Left forelimb (tissue), 1 donor: Measurements from ENCODE around the gene CPLX1.
"Not testable (repeated sequence)": the region's sequence is repeated elsewhere in the genome, so short reads cannot be mapped to it uniquely, and the experiment has no call there.

Experiments used
- DNase-seq: peaks from one replicate; pipeline ENCODE4 v3.0.0-alpha.2; 2018; ENCODE audit warnings: low spot score

CPLX1 gene

GRCh38 chr4:820230-821172 is 5.4 kb downstream of the CPLX1 start:
- no peak for DNase-seq

DNA sequence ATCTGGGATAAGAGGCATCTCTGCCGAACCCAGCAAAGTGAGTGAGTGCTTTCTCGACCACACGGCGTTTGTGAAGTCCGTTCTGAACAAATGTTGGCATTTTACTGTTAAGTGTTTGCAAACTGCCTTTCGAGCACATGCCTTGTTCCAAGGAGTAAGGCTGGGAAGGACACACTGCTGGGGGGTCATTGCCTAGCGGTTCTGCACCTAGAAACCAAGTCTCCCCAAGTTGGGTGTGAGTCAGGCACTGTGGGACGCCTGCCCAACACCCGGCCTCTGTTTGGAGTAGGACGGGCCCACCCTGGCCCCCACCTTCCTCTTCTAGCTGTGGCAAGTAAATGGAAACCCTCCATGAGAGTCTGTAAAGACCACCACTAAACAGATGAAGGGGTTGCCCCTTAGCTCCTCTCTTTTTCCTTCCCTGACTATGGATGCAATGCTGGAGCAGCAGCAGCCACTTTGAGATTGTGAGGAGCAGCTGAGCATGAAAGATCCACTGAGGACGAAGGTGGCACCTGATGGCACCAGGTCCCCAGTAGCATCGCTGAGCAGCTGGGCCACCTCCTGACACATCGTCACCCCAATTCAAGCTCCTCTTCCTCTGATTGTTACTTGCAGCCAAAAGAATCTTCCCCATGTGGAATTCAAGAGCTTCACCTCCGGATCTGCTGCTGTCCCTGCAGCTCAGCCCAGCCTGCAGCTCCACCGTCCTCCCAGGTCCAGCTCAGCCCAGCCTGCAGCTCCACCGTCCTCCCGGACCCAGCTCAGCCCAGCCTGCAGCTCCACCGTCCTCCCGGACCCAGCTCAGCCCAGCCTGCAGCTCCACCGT is 6.3 kb downstream of the CPLX1 start:
- no peak for DNase-seq

DNA sequence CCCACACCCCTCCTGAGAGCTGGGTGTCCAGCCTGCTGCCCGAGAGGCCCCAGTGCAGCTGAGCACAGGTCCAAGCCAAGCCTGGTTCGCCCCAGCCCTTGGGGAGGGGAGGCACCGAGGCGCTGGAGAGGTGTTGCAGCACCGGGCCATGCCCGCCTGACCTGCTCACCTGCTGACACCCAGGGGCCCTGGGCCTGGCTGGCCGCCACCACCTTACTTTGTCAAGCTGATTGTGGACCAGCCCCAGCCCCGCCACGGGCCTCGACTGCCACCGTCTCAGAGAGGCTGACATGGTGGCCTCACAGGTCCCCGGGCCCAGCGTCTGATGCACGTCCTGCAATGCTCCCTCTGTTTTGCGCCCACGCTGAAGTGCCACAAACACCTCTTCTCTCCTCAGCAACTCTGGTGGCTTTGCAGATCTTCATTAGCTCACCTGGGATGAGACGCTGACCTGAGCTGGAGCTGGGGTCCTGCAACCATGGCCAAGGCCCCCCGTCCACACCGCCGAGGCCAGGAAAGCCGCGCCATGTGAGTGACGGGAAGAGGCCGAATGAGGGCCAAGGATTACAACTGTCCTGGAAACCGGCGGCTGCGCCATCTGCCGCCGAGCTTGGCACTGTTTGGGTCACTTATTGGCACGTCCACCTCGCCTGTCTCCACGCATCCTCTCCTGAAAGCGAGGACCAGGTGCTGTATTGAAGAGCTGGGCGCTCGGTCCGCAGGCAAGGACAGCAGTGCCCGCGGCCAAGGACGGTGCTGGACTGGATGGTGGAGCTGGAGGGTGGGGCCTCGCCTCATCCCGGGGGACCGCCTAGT is 7.6 kb downstream of the CPLX1 start:
- peak; percentile 46 for DNase-seq

- no peak for DNase-seq
Measured at GRCh38 chr4:815464-816146, 10.3 kb downstream of the CPLX1 start.

DNA sequence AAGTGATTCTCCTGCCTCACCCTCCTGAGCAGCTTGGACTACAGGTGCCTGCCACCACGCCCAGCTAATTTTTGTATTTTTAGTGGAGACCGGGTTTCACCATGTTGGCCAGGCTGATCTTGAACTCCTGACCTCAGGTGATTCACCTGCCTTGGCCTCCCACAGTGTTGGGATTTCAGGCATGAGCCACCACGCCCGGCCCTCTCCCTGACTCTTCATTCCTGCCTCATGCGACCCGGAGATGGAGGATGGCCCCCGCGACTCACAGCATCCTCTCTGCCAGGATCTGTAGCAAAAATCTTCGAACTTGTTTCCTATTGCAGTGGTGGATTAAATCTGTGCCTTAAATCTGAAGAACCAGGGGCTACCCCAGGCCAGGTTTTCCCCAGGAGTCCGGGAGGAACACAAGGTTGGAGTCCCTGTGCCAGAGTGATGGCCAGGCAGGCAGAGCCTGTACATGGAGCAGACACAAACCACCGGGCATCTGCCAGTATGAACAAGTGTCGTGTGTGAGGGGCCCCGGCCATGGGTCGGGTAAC is 11.5 kb downstream of the CPLX1 start:
- no peak for DNase-seq

DNA sequence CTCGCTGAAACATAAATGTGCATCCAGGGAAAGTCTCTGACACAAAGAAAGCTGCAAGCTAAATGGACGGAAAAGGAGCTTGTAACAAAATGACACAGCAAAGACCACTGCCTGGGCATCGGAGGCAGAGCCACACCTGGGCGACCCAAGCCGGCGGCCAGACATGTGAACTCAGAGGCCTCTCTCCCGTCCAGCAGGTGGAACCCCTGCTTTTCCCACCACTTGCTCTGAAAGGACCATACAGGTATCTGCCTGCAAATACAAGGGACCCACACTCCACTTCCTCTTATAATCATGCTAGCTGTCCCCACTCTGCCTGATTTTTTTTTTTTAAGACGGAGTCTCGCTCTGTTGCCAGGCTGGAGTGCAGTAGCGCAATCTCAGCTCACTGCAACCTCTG is 12.0 kb downstream of the CPLX1 start:
- no peak for DNase-seq

DNA sequence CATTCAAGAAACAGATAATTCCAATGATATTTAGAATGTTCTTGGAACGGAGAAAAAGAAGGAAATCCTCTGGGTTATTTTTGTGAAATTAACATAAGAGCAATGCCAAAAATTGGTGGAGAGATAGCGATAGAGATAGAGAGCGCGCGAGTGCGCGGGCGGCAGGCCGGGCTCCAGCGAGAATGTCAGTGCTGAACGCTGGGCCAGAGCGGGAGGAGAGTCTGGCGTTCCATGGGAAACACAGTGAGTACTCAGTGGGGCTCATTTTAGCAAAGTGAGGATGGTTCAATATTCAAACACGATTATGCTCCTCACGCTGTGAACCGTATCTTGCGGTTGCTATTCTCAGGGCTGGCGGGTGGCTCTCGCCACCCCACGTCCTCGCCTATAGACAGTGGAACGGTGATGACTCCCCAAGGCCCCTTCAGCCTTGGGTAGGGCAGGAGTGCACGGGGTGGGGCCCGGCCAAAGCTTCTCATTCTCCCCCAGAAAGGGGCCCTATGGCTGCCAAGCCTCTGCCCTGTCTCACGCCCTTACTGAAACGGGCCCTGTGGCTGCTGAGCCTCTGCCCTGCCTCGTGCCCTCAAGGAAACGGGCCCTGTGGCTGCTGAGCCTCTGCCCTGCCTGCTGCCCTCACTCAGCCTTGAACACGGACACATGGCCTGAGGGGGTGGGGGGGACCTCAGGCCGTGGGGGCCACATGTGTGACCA is 16.9 kb downstream of the CPLX1 start:
- DNase-seq: peak; percentile 30

DNA sequence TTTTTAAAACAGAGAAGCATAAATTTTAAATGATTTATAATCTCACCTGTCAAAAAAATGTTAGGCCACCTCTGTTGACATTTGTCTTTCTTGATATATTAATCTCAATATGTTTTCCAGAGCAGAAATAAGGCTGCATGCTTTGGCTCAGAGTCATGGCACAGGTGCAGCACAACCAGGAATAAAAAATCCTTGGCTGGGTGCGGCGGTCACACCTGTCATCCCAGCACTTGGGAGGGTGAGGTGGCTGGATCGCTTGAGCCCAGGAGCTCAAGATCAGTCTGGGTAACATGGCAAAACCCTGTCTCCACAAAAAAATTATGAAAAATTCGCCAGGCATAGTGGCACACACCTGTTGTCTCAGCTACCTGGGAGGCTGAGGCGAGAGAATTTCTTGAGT is 18.1 kb downstream of the CPLX1 start:
- no peak for DNase-seq

DNA sequence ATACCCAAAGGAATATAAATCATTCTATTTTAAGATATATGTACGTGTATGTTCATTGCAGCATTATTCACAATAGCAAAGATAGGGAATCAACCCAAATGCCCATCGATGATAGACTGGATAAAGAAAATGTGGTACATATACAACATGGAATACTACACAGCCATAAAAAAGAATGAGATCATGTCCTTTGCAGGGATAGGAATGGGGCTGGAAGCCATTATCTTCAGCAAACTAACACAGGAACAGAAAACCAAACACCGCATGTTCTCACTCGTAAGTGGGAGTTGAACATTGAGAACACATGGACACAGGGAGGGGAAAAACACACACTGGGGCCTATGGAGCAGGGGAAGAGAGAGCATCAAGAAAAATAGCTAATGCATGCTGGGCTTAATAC is 18.9 kb downstream of the CPLX1 start:
- not testable (repeated sequence) for DNase-seq

DNA sequence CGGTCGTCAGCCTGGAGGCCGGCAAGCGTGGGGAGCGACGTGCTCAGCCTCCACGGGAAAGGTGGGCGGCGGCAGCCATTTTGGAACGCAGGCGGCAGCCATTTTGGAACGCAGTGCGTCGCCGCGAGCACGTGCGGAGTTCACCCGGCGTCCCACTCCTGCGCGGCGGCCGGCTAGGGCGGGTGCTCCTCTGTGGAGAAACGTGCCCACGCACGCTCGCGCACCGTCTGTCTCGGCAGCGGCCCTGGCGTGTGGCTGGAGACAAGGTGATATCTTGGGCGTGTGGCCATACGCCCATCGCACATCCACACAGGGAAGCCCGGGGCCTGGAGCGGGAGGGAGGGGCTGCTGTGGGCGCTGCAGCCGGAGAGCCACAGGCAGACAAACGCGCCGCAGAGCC is 21.1 kb downstream of the CPLX1 start:
- DNase-seq: peak; percentile 42

GRCh38 chr4:803884-804283 is 22.0 kb downstream of the CPLX1 start:
- no peak for DNase-seq

- no peak for DNase-seq
Measured at GRCh38 chr4:801436-802124, 24.3 kb downstream of the CPLX1 start.

GRCh38 chr4:797066-797465 is 28.9 kb downstream of the CPLX1 start:
- DNase-seq: no peak

GRCh38 chr4:796206-796605 is 29.7 kb downstream of the CPLX1 start:
- DNase-seq: no peak

GRCh38 chr4:795726-796119 is 30.2 kb downstream of the CPLX1 start:
- DNase-seq: no peak

DNA sequence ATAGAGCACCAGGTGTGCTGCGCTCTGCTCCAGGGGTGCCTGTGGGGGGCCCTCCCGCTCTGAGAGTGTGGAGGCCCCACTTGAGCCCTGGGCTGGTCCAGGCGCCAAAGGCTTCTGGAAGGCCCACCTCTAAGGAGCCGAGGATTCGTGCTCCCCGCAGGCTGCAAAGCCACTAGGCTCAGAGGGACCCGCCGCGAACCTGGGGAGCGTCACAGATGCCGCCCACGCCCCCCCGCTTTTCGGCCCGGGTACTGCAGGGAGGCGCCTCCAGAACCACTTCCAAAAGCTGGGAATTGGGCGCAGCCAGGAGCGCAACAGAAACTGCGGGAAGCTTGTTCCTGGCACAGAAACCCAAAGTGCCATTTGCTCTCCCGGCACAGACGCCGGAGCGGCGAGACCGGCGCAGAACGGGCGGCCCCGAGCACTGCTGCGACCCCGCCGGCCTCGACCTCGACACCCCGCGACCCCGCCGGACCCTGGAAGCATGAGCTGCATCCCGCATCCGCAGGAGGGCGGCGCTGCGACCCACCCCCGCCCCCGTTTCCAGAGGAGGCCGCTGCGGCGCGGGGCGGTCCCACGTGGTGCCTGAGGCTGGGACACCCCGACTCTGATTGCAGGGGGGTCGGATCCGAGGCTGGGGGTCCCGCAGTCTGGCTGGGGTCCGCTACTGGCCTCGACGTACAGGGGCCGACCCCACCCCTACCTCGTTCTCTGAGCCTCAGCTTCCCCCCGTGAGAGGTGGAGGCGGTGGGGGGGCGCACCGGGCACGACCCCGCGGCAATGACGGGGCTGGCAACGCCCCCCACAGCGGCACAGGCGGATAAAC is 30.8 kb downstream of the CPLX1 start:
- no peak for DNase-seq

DNA sequence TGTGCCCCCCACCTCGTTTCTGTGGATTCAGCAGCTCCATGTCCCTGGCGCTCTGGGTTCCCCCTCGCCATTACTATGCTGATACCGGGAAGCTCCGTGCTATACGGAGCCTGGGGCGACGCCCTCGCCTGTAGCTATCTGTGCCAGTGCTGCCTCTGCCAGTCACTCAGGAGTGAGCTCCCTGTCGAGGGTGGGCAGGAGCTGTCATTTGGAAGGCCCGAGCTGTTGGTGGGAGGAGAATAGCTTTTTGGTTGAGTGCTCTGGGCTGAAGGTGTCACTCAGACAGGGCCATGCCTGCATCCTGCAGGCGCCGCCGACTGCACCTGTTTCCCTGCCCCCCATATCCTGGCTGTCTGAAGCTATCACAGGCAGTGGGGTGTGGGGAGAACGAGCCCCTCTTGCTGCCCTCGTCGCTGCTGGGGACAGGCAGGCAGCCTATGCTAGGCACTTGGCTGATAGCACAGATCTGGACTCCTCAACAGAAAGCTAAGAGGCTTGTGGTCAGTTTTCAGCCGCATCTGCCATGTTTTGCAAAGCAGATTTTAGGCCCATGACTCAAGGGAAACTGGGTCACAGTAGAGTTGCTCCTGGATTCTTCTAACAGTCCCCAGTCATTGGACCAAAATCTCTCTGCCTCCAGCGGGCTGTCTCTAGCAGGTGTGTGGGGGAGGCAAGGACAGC is 31.8 kb downstream of the CPLX1 start:
- DNase-seq: no peak

GRCh38 chr4:793093-793861 is 32.7 kb downstream of the CPLX1 start:
- DNase-seq: no peak
